HG03571 (cell line): Measurements from ENCODE around the gene CFAP69.
"Not testable (repeated sequence)": the region's sequence is repeated elsewhere in the genome, so short reads cannot be mapped to it uniquely, and the experiment has no call there.

Experiments used
- ATAC-seq: cut with Tn5 transposase; IDR thresholded peaks from one replicate; pipeline ENCODE4 v1.9.1; 2021; ENCODE audit not compliant: unreplicated experiment

CFAP69 gene

GRCh38 chr7:90230834-90231233 lies 14.1 kb upstream of the CFAP69 start:
- no peak for ATAC-seq

- ATAC-seq = no peak
These were observed 13.7 kb upstream of the CFAP69 start for GRCh38 chr7:90231304-90231703.

GRCh38 chr7:90232430-90232829 lies 12.5 kb upstream of the CFAP69 start:
- no peak for ATAC-seq

GRCh38 chr7:90233569-90233968 lies 11.4 kb upstream of the CFAP69 start:
- ATAC-seq = no peak

- no peak for ATAC-seq
These were observed 8.2 kb upstream of the CFAP69 start for GRCh38 chr7:90236721-90237289.

- ATAC-seq = no peak
These were observed 7.0 kb upstream of the CFAP69 start for GRCh38 chr7:90238022-90238421.

GRCh38 chr7:90238583-90238982 lies 6.4 kb upstream of the CFAP69 start:
- no peak for ATAC-seq

GRCh38 chr7:90239050-90239449 lies 5.9 kb upstream of the CFAP69 start:
- ATAC-seq = no peak

GRCh38 chr7:90239625-90240228 lies 5.2 kb upstream of the CFAP69 start:
- no peak for ATAC-seq

- ATAC-seq = no peak
These were observed 2.4 kb upstream of the CFAP69 start for GRCh38 chr7:90242369-90243168.

- ATAC-seq = no peak
These were observed 1.4 kb upstream of the CFAP69 start for GRCh38 chr7:90243556-90243955.

GRCh38 chr7:90244565-90244908 lies 437 bp upstream of the CFAP69 start:
- ATAC-seq = no peak

- no peak for ATAC-seq
These were observed 1.2 kb downstream of the CFAP69 start for GRCh38 chr7:90246171-90246570.

- no peak for ATAC-seq
These were observed 3.7 kb downstream of the CFAP69 start for GRCh38 chr7:90248706-90249105.

- ATAC-seq = no peak
These were observed 5.8 kb downstream of the CFAP69 start for GRCh38 chr7:90250601-90251303.

- no peak for ATAC-seq
These were observed 6.3 kb downstream of the CFAP69 start for GRCh38 chr7:90251304-90251635.

- ATAC-seq = not testable (repeated sequence)
These were observed 11.0 kb downstream of the CFAP69 start for GRCh38 chr7:90256011-90256410.

- no peak for ATAC-seq
These were observed 11.8 kb downstream of the CFAP69 start for GRCh38 chr7:90256778-90257177.

GRCh38 chr7:90261441-90261840 lies 16.5 kb downstream of the CFAP69 start:
- ATAC-seq = no peak

GRCh38 chr7:90262438-90262837 lies 17.5 kb downstream of the CFAP69 start:
- peak; percentile 89 for ATAC-seq

- no peak for ATAC-seq
These were observed 21.8 kb downstream of the CFAP69 start for GRCh38 chr7:90266808-90267207.

GRCh38 chr7:90267263-90267858 lies 22.4 kb downstream of the CFAP69 start:
- ATAC-seq = no peak
